IPS DF 19.7 (cell line): Measurements from ENCODE around the gene GSTO1.

ENCODE experiments used
- DNase-seq: peaks from one replicate; pipeline ENCODE4 v3.0.0-alpha.2; 2013; ENCODE audit warnings: low read depth, low spot score

The GSTO1 gene

DNA sequence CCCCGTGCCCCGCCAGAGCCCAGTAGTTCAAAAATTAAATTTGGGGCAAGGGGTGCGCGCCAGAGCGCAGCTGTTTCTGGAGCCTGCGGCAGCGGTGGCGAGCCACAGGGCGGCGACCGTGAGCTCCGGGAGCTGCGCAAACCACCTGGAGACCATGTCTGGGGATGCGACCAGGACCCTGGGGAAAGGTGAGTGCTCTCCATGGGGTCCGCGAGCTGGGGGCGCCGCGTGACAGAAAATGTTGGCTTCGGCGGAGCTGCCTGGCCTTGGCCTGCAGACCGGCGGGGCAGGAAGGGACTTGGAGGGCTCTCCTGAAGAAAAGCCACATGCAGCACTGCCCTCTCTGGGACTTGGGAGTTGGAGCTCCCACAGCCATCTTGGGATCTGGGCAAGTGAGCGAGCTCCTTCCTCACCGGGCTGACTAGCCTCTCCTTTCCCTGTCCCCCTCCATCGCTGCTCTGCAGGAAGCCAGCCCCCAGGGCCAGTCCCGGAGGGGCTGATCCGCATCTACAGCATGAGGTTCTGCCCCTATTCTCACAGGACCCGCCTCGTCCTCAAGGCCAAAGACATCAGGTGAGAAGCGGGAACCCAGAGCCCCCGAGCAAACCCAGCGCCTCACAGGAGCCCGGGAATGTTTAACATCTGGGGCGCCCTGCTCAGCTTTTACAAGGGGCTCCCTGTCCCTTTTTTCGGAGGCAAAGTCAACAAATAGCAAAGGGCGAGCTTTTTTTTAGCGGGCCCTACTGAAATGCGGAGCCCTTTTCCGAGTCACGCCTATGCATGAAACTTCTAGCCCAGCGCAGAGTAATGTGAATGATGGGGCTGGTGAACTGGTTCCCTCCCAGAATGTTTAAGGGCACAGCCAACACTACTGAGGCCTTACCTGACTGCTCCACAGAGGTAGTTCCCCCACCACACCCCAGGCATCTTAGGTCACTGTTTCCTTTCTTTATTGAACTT lies 20.4 kb downstream of the GSTO1 start:
- DNase-seq = no peak

DNA sequence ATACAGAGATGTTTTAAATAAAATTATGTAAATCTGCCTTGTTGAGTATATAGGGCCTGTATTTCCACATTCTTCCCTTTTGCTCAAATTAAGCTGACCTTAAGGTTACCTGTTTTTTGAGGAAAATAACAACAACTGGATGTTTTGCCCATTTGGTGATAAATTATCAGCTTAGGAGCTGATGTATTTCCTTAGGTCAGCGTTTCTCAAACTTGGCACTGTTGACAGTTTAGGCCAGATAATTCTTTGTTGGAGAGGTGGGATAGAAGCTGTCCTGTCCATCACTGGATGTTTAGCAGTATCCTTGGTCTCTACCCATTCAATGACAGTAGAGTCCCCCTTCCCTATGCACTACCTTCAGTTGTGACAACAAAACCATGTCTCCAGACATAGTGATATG lies 21.5 kb downstream of the GSTO1 start:
- DNase-seq = no peak

DNA sequence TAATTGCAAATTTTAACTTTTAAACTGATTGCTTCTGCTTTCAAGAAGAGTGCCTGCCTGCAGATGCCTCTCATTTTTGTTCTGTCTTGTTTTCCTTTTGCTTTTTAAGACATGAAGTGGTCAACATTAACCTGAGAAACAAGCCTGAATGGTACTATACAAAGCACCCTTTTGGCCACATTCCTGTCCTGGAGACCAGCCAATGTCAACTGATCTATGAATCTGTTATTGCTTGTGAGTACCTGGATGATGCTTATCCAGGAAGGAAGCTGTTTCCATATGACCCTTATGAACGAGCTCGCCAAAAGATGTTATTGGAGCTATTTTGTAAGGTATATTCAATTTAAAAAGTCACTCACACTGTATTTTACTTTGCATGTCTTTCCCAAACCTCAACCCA lies 23.1 kb downstream of the GSTO1 start:
- no peak for DNase-seq

DNA sequence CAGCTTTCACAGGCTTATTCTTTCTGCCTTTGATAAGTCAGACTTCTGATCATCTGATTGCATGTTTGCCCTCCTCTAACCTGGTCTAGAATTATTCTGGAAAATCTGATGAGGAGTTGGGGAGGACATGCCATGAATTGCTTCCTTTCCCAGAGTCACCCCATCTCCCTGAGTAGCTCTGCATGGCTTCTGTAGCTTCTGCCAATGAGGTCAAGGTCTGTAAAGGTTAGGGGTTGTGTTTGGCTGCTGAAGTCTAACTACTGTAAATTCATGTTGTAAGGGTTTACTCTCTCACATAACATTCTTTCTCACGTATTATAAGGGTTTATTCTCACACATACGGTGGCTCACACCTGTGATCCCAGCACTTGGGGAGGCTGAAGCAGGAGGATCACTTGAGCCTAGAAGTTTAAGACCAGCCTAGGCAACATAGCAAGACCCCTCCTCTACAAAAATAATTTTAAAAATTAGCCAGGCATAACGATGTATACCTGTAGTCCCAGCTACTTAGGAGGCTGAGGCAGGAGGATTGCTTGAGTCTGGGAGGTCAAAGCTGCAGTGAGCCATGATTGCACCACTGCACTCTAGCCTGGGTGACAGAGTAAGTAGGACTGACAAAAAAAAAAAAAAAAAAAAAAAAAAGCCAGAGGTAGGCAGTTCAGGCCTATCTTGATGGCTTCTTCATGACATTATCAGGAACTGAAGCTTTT lies 25.0 kb downstream of the GSTO1 start:
- DNase-seq = no peak

DNA sequence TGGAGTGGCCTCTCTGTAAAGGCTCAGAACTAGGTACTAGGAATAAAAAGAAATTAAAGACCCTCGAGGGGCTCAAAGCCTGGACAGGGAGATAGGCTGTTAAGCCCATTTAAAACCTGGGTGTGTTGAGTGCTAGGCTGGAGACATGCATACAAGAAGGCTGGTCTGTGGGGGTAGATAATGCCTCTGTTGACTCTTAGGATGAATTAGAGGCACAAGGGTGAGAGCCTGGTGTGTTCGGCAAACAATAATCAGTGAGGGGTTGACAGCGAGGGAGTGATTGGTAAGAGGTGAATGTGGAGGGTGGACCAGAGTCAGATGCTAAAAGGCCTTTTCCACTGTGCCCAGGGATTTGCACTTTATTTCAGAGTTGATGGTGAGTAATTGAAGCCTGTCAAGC lies 27.0 kb downstream of the GSTO1 start:
- no peak for DNase-seq

DNA sequence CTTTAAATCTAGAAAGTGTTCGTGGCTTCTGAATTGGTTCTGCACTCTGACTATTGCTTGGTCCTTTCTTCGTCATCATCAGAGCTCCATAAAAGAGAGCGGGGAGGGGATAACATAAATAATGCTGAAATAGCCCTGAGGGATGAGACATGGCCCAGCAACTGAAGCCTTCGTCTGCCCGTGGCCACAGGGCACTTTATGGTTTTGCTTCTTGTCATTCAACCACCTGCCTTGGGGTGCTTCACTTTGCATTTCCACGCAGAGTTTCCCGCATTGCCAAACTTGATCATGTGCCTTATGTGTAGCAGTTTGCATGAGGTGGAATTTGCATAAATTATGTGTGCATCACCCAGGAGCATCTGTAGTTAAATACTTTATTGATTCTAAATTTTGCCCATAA lies 30.2 kb downstream of the GSTO1 start:
- no peak for DNase-seq

DNA sequence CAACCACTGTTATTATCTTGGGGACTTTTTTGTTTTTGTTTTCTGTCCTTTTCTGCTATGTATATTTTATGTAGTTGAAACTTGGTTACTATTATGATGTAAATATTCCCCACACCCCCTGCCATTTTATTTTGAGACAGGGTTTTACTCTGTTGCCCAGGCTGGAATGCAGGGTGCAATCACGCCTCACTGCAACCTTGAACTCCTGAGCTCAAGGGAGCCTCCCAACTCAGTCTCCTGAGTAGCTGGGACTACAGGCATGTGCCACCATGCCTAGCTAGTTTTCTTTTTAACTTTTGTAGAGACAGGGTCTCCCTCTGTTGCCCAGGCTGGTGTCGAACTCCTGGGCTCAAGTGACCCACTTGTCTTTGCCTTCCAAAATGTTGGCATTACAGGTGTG lies 32.2 kb downstream of the GSTO1 start:
- DNase-seq = no peak

DNA sequence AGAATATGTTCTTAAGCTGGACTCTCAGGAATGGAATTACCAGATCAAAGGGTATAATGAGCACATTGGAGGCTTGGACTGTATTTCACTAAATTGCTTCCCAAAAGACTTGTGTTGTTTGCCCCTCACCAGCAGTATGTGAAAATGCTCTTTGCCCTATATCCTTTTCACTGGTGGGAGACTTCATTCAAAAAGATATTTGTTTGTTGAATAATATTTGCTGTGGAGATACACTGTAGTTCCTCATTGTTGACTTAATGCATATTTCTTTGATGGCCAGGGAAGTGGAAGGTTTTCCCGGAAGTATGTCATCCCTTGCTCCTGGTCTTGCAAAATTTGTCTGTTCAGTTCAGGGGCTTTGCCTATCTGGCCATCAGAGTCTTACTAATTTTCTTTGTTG lies 33.7 kb downstream of the GSTO1 start:
- DNase-seq = no peak

DNA sequence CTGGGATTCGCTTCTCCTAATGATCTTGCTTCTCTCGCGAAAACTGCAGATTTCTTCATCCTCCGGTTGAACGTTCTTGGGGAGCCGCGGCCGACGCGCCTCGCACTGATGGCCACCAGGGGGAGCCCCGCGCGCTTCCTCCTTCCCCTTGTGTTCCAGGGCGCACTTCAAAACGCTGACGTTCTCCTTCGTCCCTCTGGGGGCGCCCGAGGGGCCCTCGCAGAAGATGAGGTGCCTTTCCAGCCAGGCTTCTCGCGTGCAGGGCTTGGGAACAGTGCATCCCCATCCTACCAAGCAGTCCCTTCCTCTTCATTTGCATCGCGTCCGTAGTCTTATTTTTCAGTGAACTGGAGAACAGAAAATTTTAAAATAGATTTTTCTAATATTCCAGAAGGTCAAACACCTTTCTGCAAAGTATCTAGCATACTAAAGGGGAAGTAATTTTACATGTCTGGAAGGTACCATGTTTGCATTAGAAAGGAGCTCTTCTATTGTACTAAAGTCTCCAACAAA lies 36.8 kb downstream of the GSTO1 start:
- DNase-seq = peak; percentile 64

DNA sequence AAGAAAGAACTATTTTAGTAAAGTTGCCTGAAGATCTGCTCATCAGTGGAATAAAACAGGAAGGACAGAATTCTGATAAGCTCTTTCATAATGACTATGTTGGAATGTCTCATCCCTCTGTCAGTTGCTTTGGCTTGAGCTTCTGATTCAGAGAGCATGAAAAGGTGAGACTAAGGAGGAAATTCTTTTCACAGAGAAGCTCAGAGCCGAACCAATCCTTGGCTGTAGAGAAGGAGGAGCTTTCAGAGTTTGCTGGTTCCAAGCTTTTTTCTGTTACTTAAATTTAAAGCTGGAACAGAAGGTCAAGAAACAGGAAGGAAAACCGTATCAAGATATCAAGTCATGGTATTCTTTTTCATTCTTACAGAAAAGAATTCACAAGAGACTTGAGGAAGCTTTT lies 38.3 kb downstream of the GSTO1 start:
- no peak for DNase-seq

DNA sequence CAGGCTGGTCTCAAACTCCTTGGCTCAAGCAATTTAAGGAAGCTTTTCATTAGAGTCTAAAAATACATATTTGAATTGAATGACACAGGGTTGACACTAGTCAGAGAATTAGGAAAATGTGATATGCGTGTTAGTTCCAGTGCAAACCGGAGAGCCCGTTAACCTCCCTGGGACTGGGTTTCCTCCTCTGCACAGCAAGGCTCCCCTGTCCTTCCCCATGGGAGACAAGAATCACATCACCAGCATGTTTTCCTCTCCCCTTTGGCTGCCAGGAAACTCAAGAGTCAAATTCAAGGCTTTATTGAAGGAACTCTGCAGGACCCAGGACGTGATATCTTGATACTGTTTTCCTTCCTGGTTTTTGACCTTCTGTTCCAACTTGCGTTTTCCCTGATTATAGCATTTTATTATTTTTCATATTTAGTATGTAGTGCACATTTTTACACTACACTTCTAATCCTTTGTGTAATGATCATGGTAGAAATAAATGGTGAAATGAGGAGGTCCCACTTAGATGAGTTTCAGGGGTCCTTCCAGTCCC lies 39.2 kb downstream of the GSTO1 start:
- no peak for DNase-seq

DNA sequence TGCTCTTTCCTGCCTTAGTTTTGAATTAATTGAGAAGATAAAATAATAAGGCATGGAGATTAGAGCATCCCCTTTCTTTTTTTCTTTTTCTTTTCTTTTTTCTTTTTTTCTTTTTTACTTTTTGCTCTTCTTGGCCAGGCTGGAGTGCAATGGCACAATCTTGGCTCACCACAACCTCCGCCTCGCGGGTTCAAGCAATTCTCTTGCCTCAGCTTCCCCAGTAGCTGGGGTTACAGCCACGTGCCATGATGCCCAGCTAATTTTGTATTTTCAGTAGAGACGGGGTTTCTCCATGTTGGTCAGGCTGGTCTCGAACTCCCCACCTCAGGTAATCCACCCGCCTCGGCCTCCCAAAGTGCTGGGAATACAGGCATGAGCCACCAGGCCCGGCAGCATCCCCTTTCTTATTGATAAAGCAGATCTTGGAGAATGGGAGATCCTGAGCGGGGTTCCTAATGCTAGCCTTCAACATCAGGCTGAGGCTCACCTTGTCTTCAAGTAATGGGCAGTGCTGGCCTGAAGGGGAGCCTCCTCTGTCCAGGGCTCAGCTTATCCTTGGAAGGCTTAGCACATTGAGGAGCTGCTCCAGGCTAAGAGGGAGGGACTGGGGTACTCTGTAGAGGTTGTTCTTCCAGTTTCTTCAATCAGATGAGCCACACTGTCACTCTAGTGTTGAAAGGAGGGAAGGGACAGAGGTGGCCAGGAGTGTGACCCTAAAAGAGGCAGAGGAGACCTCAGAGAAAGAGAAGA lies 42.2 kb downstream of the GSTO1 start:
- DNase-seq = no peak

DNA sequence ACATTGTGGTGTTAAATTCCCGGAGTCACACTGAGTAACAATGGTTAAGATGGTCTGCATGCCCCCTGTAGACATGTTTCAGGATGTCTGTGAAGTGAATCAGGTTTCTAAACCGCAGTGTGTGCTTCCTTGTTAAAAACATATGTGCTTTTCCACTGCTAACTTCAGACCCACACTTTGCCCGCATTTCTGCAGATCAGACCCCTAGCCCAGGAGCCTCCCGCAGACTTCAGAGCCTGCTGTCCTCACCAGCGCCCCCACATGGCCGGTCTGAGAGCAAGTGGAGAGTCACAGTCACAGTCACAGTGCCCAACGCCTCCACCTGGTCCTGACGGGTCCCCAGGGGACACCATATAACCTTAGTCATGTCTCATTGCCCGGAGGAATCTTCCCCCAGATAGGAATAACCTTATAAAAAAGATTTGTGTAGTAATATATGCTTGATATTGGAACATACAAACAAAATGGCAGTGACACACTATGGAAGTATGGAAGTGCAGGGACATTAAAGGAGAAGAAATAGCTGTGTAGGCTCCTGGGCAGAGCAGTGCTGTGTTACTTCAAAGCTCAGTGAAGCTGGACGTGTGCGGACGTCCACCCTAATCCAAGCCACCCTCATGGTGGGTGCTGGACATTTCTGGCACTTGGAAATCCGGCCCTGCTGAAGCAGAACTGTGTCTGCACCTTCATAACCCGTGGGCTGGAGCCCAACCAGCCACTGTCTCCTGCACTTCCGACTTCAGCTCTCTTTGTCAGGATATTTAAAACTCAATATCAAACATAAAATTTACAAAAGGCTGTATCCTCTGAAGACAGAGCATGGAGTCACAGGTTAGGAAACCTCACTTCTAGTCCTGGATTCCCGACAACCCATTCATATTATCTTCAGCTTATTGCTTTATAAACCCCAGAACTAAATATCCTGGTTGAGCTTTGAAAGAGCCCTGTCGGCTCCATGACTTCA lies 43.3 kb downstream of the GSTO1 start:
- no peak for DNase-seq

DNA sequence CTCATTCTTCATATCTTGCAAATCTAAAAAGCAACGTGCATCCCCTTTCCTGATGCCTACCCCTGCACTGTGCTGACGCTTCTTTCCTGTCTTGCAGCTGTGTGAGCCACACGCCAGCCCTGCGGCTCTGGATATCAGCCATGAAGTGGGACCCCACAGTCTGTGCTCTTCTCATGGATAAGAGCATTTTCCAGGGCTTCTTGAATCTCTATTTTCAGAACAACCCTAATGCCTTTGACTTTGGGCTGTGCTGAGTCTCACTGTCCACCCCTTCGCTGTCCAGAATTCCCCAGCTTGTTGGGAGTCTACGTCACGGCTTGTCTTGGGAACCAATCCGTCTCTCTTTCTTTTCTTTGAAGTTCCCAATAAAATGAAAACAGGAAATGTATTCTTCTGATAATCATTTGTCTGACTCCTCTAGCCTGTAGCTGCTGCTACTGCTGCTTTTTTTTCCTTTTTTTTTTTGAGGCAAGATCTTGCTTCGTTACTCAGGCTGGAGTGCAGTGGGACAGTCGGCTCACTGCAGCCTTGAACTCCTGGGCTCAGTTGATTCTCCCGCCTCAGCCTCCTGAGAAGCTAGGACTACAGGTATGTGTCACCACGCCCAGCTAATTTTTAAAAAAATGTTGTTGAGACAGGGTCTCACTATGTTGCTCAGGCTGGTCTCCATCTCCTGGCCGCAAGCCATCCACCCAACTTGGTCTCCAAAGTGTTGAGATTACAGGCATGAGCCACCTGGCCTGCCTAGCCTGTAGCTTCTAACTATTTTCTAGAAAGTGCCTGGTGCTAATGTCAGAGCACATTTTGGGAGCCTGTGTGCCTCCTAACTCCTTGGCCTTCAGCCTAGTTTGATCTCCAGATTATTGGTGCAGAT lies 44.6 kb downstream of the GSTO1 start:
- DNase-seq = no peak

DNA sequence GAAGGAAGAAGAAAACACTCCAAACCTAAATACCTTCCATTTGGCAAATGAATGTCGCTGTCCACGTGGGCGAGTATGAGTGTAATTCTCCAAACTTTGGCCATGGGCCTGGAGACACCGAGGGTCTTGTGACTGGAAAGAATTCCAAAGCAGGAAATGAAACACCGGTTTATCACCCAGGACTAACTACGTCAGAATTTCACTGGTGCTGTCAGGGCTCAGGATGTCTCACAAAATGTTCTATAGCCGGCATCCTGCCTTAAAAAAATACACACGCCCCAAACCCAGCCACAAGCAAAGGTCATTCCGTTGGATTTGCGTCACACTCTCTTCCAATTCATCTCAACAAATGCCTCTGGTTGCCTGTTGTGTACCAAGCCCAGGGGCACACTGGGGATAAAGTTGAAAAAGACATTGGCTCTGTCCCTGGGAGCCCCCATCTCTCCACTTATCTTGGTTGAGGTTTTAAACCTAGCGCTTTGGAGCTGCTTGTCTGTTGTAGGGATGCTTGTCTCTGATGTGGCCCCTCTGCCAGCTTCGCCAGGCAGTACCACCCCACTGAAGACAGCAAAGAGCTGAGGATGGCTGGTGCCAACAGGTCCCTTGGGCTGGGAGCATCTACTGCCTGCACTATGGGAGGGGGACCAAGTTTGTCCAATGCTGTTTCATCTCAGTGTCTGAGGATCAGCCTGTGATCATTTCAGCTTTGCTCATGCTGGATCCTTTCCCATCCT lies 45.5 kb downstream of the GSTO1 start:
- no peak for DNase-seq

DNA sequence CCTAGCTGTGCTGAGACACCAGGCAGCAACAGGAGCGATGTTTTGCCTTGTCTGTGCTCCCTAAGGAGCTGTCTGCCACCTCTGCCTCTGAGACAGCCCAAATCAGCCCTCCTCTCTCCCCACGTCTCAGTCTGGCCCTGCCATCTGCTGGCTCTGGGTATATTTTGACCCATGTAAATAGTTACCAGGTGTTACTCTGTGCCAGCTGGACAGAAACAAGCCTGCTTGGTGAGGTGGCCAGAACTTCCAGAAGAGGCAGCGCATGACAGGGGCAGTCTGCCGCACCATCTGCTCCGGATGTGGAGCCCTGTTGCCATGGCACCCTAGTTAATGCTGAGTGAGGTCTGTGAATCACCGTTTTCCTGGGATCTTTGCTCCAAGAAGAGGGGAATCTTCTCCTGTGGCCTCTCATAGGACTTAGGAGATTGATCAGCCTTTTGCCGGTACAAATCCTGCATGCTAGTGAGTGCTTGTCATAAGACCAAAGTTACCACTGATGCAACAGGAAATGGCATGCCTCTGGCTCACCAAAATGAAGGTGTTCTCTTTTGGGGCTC lies 46.1 kb downstream of the GSTO1 start:
- no peak for DNase-seq

DNA sequence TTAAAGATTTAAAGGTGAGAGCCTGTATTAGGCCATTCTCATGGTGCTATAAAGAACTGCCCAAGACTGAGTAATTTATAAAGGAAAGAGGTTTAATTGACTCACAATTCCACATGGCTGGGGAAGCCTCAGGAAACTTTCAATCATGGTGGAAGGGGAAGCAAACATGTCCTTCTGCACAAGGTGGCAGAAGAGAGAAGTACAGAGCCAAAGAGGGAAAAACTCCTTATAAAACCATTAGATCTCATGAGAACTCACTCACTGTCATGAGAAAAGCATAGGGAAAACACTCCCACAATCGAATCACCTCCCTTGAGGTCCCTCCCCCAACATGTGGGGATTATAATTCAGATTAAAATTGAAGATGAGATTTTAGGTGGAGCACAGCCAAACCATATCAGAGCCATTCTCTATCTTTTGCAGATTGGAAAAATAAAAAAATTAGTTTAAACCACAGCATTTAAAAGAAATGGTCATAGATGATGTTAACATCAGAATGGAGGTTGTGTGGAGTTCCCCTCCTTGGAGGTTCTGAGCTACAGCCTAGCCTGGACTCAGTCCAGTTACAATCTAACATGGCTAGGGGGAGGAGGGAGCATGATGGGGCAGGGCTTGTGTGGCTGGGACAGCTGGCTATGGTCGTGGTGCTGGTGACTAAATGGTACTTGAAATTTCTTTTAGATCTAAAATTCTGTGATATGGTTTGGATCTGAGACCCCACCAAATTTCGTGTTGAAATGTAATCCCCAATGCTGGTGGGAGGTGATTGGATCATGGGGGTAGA lies 47.4 kb downstream of the GSTO1 start:
- no peak for DNase-seq
